Fibroblast of villous mesenchyme (primary cell): ENCODE results near the gene KRT40. TPM values are rescaled to one million over a fixed set of nuclear protein-coding genes. Genes with fewer than 3 reads are reported as not detected.
A peak's percentile ranks its signal among the peaks of the same experiment; 100 is the strongest.

Experiments
- DNase-seq: peaks from one replicate; pipeline ENCODE4 v3.0.0-alpha.2; 2010; ENCODE audit warnings: low read depth
- H3K4me3 ChIP-seq: 2 replicates; pipeline ENCODE4 v1.5.1; 2011; ENCODE audit warnings: low read depth, mild to moderate bottlenecking, low read length
- total RNA-seq: library from RNA; depleted of rRNA; stranded (reverse); fragments of >200 nt; gene quantifications from 2 replicates; pipeline ENCODE4 v1.2.3, GENCODE V29; 2012
- TF ChIP-seq, protein P1 (sequence below): IDR thresholded peaks from 2 replicates; pipeline ENCODE4 v1.5.1; 2012; ENCODE audit warnings: low read depth, mild to moderate bottlenecking, low read length; ENCODE audit not compliant: insufficient read depth

The KRT40 gene
- total RNA-seq, result not detected in 2 replicates

- TF ChIP-seq, protein P1, sequence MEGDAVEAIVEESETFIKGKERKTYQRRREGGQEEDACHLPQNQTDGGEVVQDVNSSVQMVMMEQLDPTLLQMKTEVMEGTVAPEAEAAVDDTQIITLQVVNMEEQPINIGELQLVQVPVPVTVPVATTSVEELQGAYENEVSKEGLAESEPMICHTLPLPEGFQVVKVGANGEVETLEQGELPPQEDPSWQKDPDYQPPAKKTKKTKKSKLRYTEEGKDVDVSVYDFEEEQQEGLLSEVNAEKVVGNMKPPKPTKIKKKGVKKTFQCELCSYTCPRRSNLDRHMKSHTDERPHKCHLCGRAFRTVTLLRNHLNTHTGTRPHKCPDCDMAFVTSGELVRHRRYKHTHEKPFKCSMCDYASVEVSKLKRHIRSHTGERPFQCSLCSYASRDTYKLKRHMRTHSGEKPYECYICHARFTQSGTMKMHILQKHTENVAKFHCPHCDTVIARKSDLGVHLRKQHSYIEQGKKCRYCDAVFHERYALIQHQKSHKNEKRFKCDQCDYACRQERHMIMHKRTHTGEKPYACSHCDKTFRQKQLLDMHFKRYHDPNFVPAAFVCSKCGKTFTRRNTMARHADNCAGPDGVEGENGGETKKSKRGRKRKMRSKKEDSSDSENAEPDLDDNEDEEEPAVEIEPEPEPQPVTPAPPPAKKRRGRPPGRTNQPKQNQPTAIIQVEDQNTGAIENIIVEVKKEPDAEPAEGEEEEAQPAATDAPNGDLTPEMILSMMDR, result no peak
- H3K4me3 ChIP-seq, result no peak within 1 kb of the TSS
- no peak for DNase-seq
These were observed at the start of gene KRT40 for GRCh38 chr17:40984226-40984625. Gene KRT40, minus strand, starts transcription at chr17:40984326. Its CDS starts 53 bp downstream, at chr17:40984273.

GRCh38 chr17:41029633-41030245 is 45.6 kb upstream of the KRT40 start, which contains the start of gene KRTAP1-4:
Gene KRTAP1-4, minus strand, starts transcription at chr17:41030195. Its CDS starts 117 bp downstream, at chr17:41030078.
- DNase-seq, result no peak
- H3K4me3 ChIP-seq, result no peak within 1 kb of the TSS
- TF ChIP-seq, protein P1, result no peak

GRCh38 chr17:41026715-41027471 is 42.8 kb upstream of the KRT40 start, which contains the start of gene KRTAP1-5:
Gene KRTAP1-5, minus strand, starts transcription at chr17:41027208. Its CDS starts 53 bp downstream, at chr17:41027155.
- H3K4me3 ChIP-seq, result no peak within 1 kb of the TSS
- peak; percentile 92 for DNase-seq
- TF ChIP-seq, protein P1, result no peak

DNA sequence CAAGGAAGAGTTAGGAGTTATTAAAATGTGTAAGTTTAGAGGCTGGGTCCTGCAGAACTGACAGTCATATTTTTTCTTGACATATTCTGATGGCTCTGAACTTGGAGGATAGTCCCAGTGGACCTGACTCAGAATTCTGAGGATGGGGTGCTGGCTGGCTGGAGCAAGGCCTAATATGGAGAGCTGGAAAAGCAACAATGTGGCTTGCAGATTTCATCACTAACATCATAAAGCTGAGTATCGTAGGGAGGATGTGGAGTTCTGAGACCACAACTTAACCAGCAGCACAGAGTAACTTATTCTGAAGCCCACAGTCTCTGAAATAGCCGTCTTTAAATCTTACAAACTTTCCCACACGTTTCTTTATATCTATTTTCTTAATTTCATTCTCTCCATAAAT is 40.6 kb upstream of the KRT40 start:
- H3K4me3 ChIP-seq, result no peak overlapping the region
- TF ChIP-seq, protein P1, result no peak
- peak; percentile 46 for DNase-seq

- DNase-seq, result no peak
- TF ChIP-seq, protein P1, result no peak
- no peak overlapping the region for H3K4me3 ChIP-seq
These were observed 36.2 kb upstream of the KRT40 start for GRCh38 chr17:41020336-41020735.

- no peak for DNase-seq
- TF ChIP-seq, protein P1, result no peak
These were observed 35.3 kb upstream of the KRT40 start for GRCh38 chr17:41019415-41019814.

More at GRCh38 chr17:41019415-41019814, 35.3 kb upstream of the KRT40 start:
- H3K4me3 ChIP-seq, result no peak overlapping the region
